ENCODE measurements around the gene FUBP3.

GRCh38 chr9:130604295-130604694 is 24.9 kb downstream of the FUBP3 start:
- TF ChIP-seq POLR2A (IDR thresholded peaks at IDR 0.05) = no peak
- no peak for TF ChIP-seq CTCF (IDR thresholded peaks at IDR 0.05)
- TF ChIP-seq POLR2AphosphoS5 (IDR thresholded peaks at IDR 0.05) = no peak
- TF ChIP-seq EP300 (IDR thresholded peaks at IDR 0.05) = no peak

Measured in gastroesophageal sphincter (tissue), 3 donors.